Upper lobe of left lung (tissue), 4 donors: ENCODE results near the gene BABAM2.

Experiments
- CTCF ChIP-seq, 6 experiments: fragments of 450-650 bp in 4 of 6; fragments of 200-600 bp in 2 of 6; sonication (generic) in 2 of 6; IDR thresholded peaks; one replicate each; pipeline ENCODE4 v1.5.1; 2016 to 2019; ENCODE audit warnings: antibody characterized with exemption in 6 of 6
- POLR2A ChIP-seq, 4 donors: fragments of 450-650 bp; IDR thresholded peaks; one replicate each; pipeline ENCODE4 v1.5.1; 2016 to 2017; ENCODE audit warnings: antibody characterized with exemption in 4 of 4, mild to moderate bottlenecking in 2 of 4

GRCh38 chr2:27887830-27888229, 2.7 kb upstream of the BABAM2 start:
- TF ChIP-seq CTCF (IDR thresholded peaks at IDR 0.05): no peak
- TF ChIP-seq POLR2A (IDR thresholded peaks at IDR 0.05): no peak
